OCI-LY3 (cell line): ENCODE results near the gene TMEM164.

Experiments used
- H2AFZ ChIP-seq: fragments of 200-600, 300-600 bp; shearing (Covaris generic); 2 replicates; pipeline ENCODE4 v1.6.0; 2014; ENCODE audit warnings: antibody characterized with exemption, low read depth, low read length
- H3K27ac ChIP-seq: fragments of 200-600, 300-600 bp; sonication (generic); 2 replicates; pipeline ENCODE4 v1.5.1; 2014; ENCODE audit warnings: mild to moderate bottlenecking, low read length, moderate library complexity, mixed read lengths
- H3K27me3 ChIP-seq: fragments of 200-600, 300-600 bp; sonication (generic); 2 replicates; pipeline ENCODE4 v1.6.1; 2014; ENCODE audit warnings: low read depth, low read length, mixed read lengths
- H3K36me3 ChIP-seq: fragments of 200-600, 300-600 bp; sonication (generic); replicated peaks from 2 replicates; pipeline ENCODE3; 2014; ENCODE audit warnings: low read depth, low read length, mixed read lengths
- H3K4me1 ChIP-seq: fragments of 300-600, 200-600 bp; sonication (generic); 2 replicates; pipeline ENCODE4 v1.6.1; 2014; ENCODE audit warnings: low read length, mixed read lengths
- H3K4me2 ChIP-seq: fragments of 200-600, 300-600 bp; sonication (generic); 2 replicates; pipeline ENCODE4 v1.6.1; 2014; ENCODE audit warnings: low read length, mixed read lengths
- H3K4me3 ChIP-seq: fragments of 300-600, 200-600 bp; sonication (generic); 2 replicates; pipeline ENCODE4 v1.5.1; 2014; ENCODE audit warnings: antibody characterized with exemption, mild to moderate bottlenecking, low read length, moderate library complexity
- H3K79me2 ChIP-seq: fragments of 300-600, 200-600 bp; shearing (Covaris generic); 2 replicates; pipeline ENCODE4 v1.6.1; 2014; ENCODE audit warnings: mild to moderate bottlenecking, low read length, mixed read lengths
- H3K9ac ChIP-seq: fragments of 300-600, 200-600 bp; shearing (Covaris generic); 2 replicates; pipeline ENCODE4 v1.6.0; 2014; ENCODE audit warnings: mild to moderate bottlenecking, low read length, moderate library complexity
- H3K9me3 ChIP-seq: fragments of 200-600, 300-600 bp; shearing (Covaris generic); 2 replicates; pipeline ENCODE4 v1.6.1; 2014; ENCODE audit warnings: low read length, mixed read lengths; ENCODE audit not compliant: insufficient read depth
- H4K20me1 ChIP-seq: fragments of 200-600, 300-600 bp; sonication (generic); 2 replicates; pipeline ENCODE4 v1.6.1; 2016; ENCODE audit warnings: low read length, mixed read lengths; ENCODE audit not compliant: insufficient read depth
- CTCF ChIP-seq: fragments of 200-600, 300-600 bp; sonication (generic); IDR thresholded peaks from 2 replicates; pipeline ENCODE4 v1.5.1; 2014; ENCODE audit warnings: antibody characterized with exemption, low read length, low read depth
- EZH2phosphoT487 ChIP-seq: fragments of 200-600 bp; shearing (Covaris generic); IDR thresholded peaks from 2 replicates; pipeline ENCODE4 v1.6.1; 2018; ENCODE audit warnings: antibody characterized with exemption, mixed run types, low read depth

Gene TMEM164

GRCh38 chrX:110046001-110046400 is 43.1 kb downstream of the TMEM164 start:
- Histone ChIP-seq H3K4me2 (no peak overlapping the region), H4K20me1 (peaks cover 16% of the 10 kb centered on the region; the same call in 1 of the 2 replicates), H3K9me3 (no peaks in the 10 kb centered on the region), H3K4me3 (no peak overlapping the region), H3K36me3 (peaks cover 9% of the 10 kb centered on the region), H3K4me1 (peaks cover 22% of the 10 kb centered on the region), H2AFZ (no peak overlapping the region), H3K27me3 (no peaks in the 10 kb centered on the region), H3K27ac (no peak overlapping the region), H3K9ac (no peak overlapping the region), H3K79me2 (peaks cover 6% of the 10 kb centered on the region)
- no peak for TF ChIP-seq CTCF
- TF ChIP-seq EZH2phosphoT487: no peak

GRCh38 chrX:110046971-110047370 is 44.1 kb downstream of the TMEM164 start:
- TF ChIP-seq EZH2phosphoT487: no peak
- TF ChIP-seq CTCF: no peak
- no peak overlapping the region for H3K27ac ChIP-seq
- H3K79me2 ChIP-seq: peaks cover 6% of the 10 kb centered on the region
- no peak overlapping the region for H3K4me2 ChIP-seq
- no peak overlapping the region for H2AFZ ChIP-seq
- H3K9ac ChIP-seq: no peak overlapping the region
- no peaks in the 10 kb centered on the region for H3K27me3 ChIP-seq
- H3K4me3 ChIP-seq: no peak overlapping the region
- H4K20me1 ChIP-seq: peaks cover 16% of the 10 kb centered on the region; the same call in 1 of the 2 replicates
- peaks cover 9% of the 10 kb centered on the region for H3K36me3 ChIP-seq
- no peaks in the 10 kb centered on the region for H3K9me3 ChIP-seq
- peaks cover 25% of the 10 kb centered on the region for H3K4me1 ChIP-seq

DNA sequence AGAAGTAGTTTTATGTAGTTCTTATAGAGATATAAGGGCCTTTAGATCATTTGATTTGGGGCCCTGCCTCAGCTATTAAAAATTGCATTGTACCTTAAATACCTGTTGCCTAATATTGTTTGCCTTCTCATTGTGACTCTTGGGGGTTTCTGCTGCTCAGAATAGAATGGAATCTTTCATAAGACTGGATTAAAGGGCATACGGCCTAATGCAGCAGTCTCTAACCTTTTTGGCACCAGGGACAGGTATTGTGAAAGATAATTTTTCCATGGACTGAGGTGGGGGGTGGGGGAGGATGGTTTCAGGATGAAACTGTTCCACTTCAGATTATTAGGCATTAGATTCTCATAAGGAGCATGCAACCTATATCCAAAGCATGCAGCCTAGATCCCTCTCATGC is 46.2 kb downstream of the TMEM164 start:
- peaks cover 4% of the 10 kb centered on the region for H3K79me2 ChIP-seq

GRCh38 chrX:110050386-110050785 is 47.5 kb downstream of the TMEM164 start:
- TF ChIP-seq CTCF: no peak
- no peak for TF ChIP-seq EZH2phosphoT487
- H3K79me2 ChIP-seq: no peaks in the 10 kb centered on the region
- peaks cover 16% of the 10 kb centered on the region for H3K36me3 ChIP-seq
- H3K27ac ChIP-seq: no peak overlapping the region
- H2AFZ ChIP-seq: no peak overlapping the region
- H4K20me1 ChIP-seq: peaks cover 12% of the 10 kb centered on the region; the same call in 1 of the 2 replicates
- no peak overlapping the region for H3K4me3 ChIP-seq
- H3K27me3 ChIP-seq: no peaks in the 10 kb centered on the region
- H3K9ac ChIP-seq: no peak overlapping the region
- H3K4me2 ChIP-seq: peak overlapping the region; percentile 7; the same call in 1 of the 2 replicates
- H3K9me3 ChIP-seq: no peaks in the 10 kb centered on the region
- peaks cover 14% of the 10 kb centered on the region for H3K4me1 ChIP-seq

More for the DNA sequence above, 46.2 kb downstream of the TMEM164 start:
- H3K4me3 ChIP-seq: no peak overlapping the region
- no peak overlapping the region for H2AFZ ChIP-seq
- no peaks in the 10 kb centered on the region for H3K9me3 ChIP-seq
- no peaks in the 10 kb centered on the region for H3K27me3 ChIP-seq
- no peak for TF ChIP-seq CTCF
- TF ChIP-seq EZH2phosphoT487: no peak
- no peak overlapping the region for H3K9ac ChIP-seq
- peaks cover 13% of the 10 kb centered on the region; the same call in 1 of the 2 replicates for H4K20me1 ChIP-seq
- H3K4me2 ChIP-seq: no peak overlapping the region
- peaks cover 14% of the 10 kb centered on the region for H3K4me1 ChIP-seq
- H3K36me3 ChIP-seq: peaks cover 10% of the 10 kb centered on the region
- no peak overlapping the region for H3K27ac ChIP-seq
